ENCODE measurements around the gene MEIOC. TPM values are rescaled to one million over a fixed set of nuclear protein-coding genes. Genes with fewer than 3 reads are reported as not detected.

The MEIOC gene
- 10 to 100 TPM in 1 of 2 donors, not detected in 1; 21.8 TPM for total RNA-seq

DNA sequence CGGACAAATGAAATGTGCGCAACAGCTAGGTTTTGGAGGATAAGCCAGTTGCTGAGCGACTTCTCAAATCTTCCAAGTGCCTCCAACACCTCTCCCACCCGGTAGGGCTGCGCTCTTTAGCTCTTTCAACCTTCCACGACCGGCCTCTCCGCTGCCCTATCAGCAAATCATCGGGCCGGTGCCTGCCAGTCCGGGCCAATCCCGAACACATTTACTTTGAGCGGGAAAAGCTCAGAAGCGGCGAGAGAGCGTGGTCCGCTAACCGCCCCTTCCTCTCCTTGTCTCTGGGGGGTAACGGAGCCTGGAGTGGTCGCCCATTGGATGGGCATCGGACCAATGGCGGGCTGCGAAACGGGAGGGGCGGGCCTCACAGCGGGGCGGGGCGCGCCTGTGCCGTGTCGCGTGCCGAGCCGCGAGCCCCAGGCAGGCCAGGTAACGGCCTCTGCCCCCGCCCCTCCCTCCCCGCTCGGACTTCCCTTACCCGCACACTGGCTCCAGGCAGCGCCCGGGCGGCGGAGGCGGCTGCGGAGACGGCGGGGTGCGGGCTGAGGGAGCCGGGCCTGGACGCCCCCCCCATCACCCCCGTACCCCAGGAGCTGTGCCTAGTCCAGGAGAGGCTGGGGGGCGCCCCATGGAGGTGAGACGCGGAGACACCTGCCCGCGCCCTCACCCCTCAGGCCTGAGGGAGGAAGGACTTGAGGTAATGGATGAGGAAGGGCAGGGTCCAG, at the start of gene MEIOC:
TSS of gene MEIOC (plus strand) at position 486 of the 728 bp plus-strand sequence. CDS start at position 632, 146 bp downstream.
- DNase-seq (ENCODE audit: low spot score): no peak
- no peak within 1 kb of the TSS for H3K4me3 ChIP-seq
- TF ChIP-seq POLR2AphosphoS5 (IDR thresholded peaks at IDR 0.05) (no peak), POLR2A (IDR thresholded peaks at IDR 0.05) (no peak)
- TF ChIP-seq, protein P1, sequence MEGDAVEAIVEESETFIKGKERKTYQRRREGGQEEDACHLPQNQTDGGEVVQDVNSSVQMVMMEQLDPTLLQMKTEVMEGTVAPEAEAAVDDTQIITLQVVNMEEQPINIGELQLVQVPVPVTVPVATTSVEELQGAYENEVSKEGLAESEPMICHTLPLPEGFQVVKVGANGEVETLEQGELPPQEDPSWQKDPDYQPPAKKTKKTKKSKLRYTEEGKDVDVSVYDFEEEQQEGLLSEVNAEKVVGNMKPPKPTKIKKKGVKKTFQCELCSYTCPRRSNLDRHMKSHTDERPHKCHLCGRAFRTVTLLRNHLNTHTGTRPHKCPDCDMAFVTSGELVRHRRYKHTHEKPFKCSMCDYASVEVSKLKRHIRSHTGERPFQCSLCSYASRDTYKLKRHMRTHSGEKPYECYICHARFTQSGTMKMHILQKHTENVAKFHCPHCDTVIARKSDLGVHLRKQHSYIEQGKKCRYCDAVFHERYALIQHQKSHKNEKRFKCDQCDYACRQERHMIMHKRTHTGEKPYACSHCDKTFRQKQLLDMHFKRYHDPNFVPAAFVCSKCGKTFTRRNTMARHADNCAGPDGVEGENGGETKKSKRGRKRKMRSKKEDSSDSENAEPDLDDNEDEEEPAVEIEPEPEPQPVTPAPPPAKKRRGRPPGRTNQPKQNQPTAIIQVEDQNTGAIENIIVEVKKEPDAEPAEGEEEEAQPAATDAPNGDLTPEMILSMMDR (IDR thresholded peaks at IDR 0.05): no peak
- H3K27me3 ChIP-seq (replicated peaks; ENCODE audit: insufficient read depth): peaks cover 17% of the 10 kb centered on the region
- intact Hi-C loops (cut with DNase I): no loop called here
- H3K27ac ChIP-seq: no peak within 1 kb of the TSS
- no peaks in the 10 kb centered on the region for H3K9me3 ChIP-seq
- 8% methylated on average over 55 of the region's 57 CpGs for WGBS
- no peaks in the 10 kb centered on the region for H3K4me1 ChIP-seq (replicated peaks)
- H3K36me3 ChIP-seq: no peaks in the 10 kb centered on the region

DNA sequence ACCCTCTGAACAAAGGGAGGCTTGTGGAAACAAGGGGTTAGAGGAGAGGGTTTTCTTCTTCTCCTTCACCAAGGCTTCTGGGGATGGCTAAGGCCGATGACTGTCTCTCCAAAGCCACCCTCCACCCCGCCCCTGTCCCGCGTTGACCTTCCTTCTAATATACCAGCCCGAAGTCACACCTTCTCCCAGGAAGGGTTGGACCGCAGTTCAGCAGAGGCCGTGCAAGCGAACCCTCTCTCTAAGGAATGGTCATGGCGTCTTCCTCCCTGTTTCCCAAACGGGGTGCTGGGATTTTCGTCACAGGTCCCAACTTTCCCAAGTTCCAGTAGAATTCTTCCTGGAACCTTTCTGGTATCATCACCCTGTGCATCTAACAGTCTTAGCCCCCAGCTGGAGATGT, 49.6 kb upstream of the MEIOC start:
- WGBS: 99% methylated on average over 11 of the region's 11 CpGs
- Histone ChIP-seq H3K9me3 (no peaks in the 10 kb centered on the region), H3K36me3 (no peaks in the 10 kb centered on the region), H3K4me3 (no peak overlapping the region), H3K4me1 (replicated peaks) (no peaks in the 10 kb centered on the region), H3K27ac (no peak overlapping the region), H3K27me3 (replicated peaks; ENCODE audit: insufficient read depth) (no peaks in the 10 kb centered on the region)
- DNase-seq (ENCODE audit: low spot score): no peak
- TF ChIP-seq, protein P1 (IDR thresholded peaks at IDR 0.05): no peak
- TF ChIP-seq POLR2A (IDR thresholded peaks at IDR 0.05) (no peak), POLR2AphosphoS5 (IDR thresholded peaks at IDR 0.05) (no peak)
- intact Hi-C loops (cut with DNase I): no loop called here

DNA sequence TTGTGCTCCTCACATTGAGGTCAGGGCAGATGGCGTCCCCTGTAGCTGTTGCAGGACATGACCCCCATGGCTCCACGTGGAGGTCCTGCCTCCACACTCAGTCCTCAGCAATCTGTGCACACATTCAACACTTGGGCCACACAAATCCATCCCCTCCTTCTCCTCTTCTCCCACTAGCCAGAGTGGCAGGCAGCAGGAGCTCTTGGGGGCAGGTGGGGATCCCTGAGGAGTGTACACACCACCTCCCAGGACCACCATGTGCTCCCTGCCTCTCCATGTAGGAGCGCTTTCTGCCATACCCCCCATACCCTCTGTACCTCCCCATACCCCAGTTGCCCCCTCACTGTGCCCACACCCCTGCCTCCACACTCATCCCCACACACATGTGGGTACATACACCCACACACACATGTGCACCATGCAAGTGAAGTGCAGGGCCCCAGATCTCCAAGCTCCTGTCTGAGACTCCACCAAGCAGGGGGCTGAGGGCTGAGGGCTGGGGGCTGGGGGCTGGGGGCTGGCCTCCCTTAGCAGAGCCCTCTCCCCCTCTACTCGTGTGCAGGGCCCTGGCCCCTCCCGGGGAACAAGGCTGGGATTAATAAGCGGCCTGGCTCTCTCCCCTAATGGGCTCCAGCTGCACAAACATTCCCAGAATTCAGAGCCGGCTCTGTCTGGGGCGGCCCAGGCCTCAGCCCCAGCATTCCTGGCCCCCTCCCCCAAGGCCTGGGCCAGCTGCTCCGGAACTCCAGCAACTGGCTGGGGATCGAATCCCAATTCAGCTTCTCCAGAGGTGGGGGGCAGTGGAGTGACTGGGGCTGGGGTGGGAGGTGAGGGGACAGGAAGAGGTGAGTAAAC, 48.2 kb upstream of the MEIOC start:
- intact Hi-C loops (cut with DNase I): no loop called here
- no peak for TF ChIP-seq POLR2AphosphoS5 (IDR thresholded peaks at IDR 0.05)
- TF ChIP-seq, protein P1 (IDR thresholded peaks at IDR 0.05): no peak
- no peak for TF ChIP-seq POLR2A (IDR thresholded peaks at IDR 0.05)
- no peak overlapping the region for H3K27ac ChIP-seq
- no peak for DNase-seq (ENCODE audit: low spot score)
- H3K36me3 ChIP-seq: no peaks in the 10 kb centered on the region
- H3K4me3 ChIP-seq: no peak overlapping the region
- 36% methylated on average over 8 of the region's 10 CpGs for WGBS
- H3K27me3 ChIP-seq (replicated peaks; ENCODE audit: insufficient read depth): no peaks in the 10 kb centered on the region
- H3K4me1 ChIP-seq (replicated peaks): no peaks in the 10 kb centered on the region
- no peaks in the 10 kb centered on the region for H3K9me3 ChIP-seq

DNA sequence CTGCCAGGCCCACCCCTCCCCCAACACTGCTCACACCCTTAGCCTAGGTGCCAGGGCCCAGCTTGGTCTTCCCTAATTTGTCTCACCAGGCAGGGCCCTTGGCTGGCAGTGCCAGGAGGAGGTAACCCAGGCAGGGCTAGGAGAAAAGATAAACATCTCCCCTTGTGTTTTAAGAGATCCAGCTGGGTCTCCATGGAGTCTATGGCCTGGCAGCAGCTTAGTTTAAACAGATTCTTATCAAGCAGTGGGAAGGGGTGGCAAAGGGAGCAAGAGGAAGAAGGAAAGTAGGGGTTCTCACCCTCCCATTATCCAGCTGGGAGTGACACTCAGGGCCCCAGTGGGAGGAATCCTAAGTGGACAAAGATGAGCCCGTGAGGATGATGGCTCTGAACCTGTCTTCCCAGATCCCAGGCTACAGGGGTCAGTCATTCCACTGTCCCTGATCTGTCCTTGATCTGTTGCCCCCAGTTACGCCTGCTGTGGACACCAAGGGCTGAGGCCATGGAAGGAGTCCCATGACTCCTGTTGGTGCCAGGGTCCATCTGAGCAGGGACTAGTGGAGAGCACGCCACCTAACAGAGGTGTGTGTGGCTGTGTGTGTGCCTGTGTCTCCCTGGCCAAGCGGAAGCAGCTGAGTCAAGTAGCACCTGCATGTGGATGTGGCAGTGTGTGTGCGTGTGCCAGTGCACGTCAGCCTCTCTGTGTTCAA, 47.4 kb upstream of the MEIOC start:
- 74% methylated on average over 6 of the region's 6 CpGs for WGBS
- intact Hi-C loops (cut with DNase I): no loop called here
- H3K36me3 ChIP-seq: no peaks in the 10 kb centered on the region
- H3K27me3 ChIP-seq (replicated peaks; ENCODE audit: insufficient read depth): no peaks in the 10 kb centered on the region
- TF ChIP-seq POLR2AphosphoS5 (IDR thresholded peaks at IDR 0.05) (no peak), POLR2A (IDR thresholded peaks at IDR 0.05) (no peak)
- TF ChIP-seq, protein P1 (IDR thresholded peaks at IDR 0.05): no peak
- no peak overlapping the region for H3K27ac ChIP-seq
- H3K9me3 ChIP-seq: no peaks in the 10 kb centered on the region
- H3K4me3 ChIP-seq: no peak overlapping the region
- DNase-seq (ENCODE audit: low spot score): no peak
- no peaks in the 10 kb centered on the region for H3K4me1 ChIP-seq (replicated peaks)

All from prostate gland (tissue), 2 donors.